Esophagus squamous epithelium (tissue), 5 donors: ENCODE results near the gene BABAM2. TPM values are rescaled to one million over a fixed set of nuclear protein-coding genes. Genes with fewer than 3 reads are reported as not detected.

ENCODE experiments used
- DNase-seq: peaks from one replicate; lab custom pipeline; 2025; lab: John Stamatoyannopoulos, UW
- H3K27ac ChIP-seq, 4 donors: fragments of 200-600 bp; sonication (generic); one replicate each; pipeline ENCODE4 v1.5.1; 2016 to 2019; ENCODE audit warnings: mild to moderate bottlenecking in 1 of 4
- H3K27me3 ChIP-seq, 4 donors: fragments of 200-600 bp; sonication (generic); 1 replicate in 3 of 4; 2 replicates in 1 of 4; pipeline versions ENCODE4 v1.5.1 to v1.6.0; 2017 to 2021; ENCODE audit warnings: antibody characterized with exemption in 1 of 4
- H3K36me3 ChIP-seq, 3 donors: fragments of 200-600 bp; sonication (generic); one replicate each; pipeline ENCODE4 v1.5.1; 2016 to 2019
- H3K4me1 ChIP-seq, 3 donors: fragments of 200-600 bp; sonication (generic); one replicate each; pipeline ENCODE4 v1.5.1; 2017 to 2019
- H3K4me3 ChIP-seq, 4 donors: fragments of 200-600 bp; sonication (generic); 1 replicate in 3 of 4; 2 replicates in 1 of 4; pipeline ENCODE4 v1.5.1; 2016 to 2019; ENCODE audit warnings: mild to moderate bottlenecking in 2 of 4, moderate library complexity in 1 of 4
- H3K9me3 ChIP-seq, 3 donors: fragments of 200-600 bp; sonication (generic); one replicate each; pipeline ENCODE4 v1.5.1; 2016 to 2019
- POLR2A ChIP-seq, 4 donors: fragments of 450-650 bp; IDR thresholded peaks; one replicate each; pipeline ENCODE4 v1.6.1; 2017; ENCODE audit warnings: antibody characterized with exemption in 4 of 4, mild to moderate bottlenecking in 4 of 4, moderate library complexity in 3 of 4
- WGBS, 2 donors: methylation state at CpG; one replicate each; pipeline ENCODE4 v1.1.5; 2018; 5-methylcytosine and 5-hydroxymethylcytosine counted together
- intact Hi-C: fragments of 100-400 bp; cut with DNase I; formaldehyde crosslinking; loops from one replicate; pipeline ENCODE4 v1.15.0; 2022
- total RNA-seq, 4 donors: library from RNA; depleted of rRNA; stranded (reverse); fragments of >200 nt; gene quantifications; one replicate each; pipeline ENCODE4 v1.1.0, GENCODE V29; 2016
- TF ChIP-seq, protein P1 (sequence below), 6 experiments: fragments of 450-650 bp in 4 of 6; fragments of 200-600 bp in 2 of 6; sonication (generic) in 2 of 6; IDR thresholded peaks; one replicate each; pipeline ENCODE4 v1.5.1; 2016 to 2019; ENCODE audit warnings: antibody characterized with exemption in 6 of 6, mild to moderate bottlenecking in 4 of 6, moderate library complexity in 4 of 6
- donor health status: DM: yes; HTN: yes; CAD: no.

The BABAM2 gene
- total RNA-seq, 4 donors from 2014 or later = 16.6 to 28.3 (median 24.3) TPM

DNA sequence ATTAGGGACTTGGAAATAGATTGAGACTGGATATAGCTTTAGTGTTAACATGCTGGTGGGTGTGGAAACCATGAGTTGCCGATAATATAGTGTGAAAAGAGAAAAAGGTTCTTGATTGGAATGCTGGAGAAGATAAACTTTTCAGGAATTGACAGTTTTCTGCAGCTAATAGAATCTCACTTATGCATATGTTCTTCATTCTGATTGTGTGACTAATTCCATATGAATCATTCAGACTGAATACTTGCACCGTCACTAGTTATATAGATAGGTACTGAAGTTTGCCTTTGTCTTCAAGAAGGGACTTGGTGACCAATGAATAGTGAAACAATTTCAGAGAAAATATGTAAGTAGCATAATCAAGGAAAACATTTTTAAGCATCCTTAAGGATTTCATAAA is 276.4 kb downstream of the BABAM2 start:
- no peak overlapping the region for H3K4me3 ChIP-seq
- H3K27ac ChIP-seq = no peak overlapping the region
- H3K36me3 ChIP-seq = no peaks in the 10 kb centered on the region
- H3K9me3 ChIP-seq = no peaks in the 10 kb centered on the region
- intact Hi-C loops = no loop called here
- no peak for DNase-seq
- peaks cover 0 to 47% (median 7%) of the 10 kb centered on the region in 3 donors for H3K4me1 ChIP-seq
- H3K27me3 ChIP-seq = no peaks in the 10 kb centered on the region
- TF ChIP-seq, protein P1, sequence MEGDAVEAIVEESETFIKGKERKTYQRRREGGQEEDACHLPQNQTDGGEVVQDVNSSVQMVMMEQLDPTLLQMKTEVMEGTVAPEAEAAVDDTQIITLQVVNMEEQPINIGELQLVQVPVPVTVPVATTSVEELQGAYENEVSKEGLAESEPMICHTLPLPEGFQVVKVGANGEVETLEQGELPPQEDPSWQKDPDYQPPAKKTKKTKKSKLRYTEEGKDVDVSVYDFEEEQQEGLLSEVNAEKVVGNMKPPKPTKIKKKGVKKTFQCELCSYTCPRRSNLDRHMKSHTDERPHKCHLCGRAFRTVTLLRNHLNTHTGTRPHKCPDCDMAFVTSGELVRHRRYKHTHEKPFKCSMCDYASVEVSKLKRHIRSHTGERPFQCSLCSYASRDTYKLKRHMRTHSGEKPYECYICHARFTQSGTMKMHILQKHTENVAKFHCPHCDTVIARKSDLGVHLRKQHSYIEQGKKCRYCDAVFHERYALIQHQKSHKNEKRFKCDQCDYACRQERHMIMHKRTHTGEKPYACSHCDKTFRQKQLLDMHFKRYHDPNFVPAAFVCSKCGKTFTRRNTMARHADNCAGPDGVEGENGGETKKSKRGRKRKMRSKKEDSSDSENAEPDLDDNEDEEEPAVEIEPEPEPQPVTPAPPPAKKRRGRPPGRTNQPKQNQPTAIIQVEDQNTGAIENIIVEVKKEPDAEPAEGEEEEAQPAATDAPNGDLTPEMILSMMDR (IDR thresholded peaks at IDR 0.05) = no peak
- TF ChIP-seq POLR2A (IDR thresholded peaks at IDR 0.05) = no peak
- WGBS, 2 donors = 79 to 91% methylated on average over 2 of the region's 2 CpGs

DNA sequence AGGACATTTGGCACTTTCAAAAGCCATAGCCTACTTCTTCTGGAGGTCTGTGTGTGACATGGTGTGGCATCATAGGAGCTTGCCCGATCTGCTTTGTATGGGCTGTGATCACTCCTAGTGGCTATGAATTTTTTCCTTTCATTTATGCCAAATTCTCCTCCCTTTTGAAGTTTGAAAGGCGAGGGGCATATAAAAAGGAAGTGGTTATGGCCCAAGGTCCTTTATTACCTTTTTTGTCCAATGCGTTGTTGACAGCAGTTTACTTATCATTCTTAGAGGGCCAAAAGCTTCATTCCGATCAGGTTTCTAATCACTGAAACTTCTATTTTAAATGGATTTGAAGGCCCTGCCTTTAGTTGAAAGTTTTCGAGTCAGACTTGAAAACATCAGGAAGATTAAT is 277.8 kb downstream of the BABAM2 start:
- Histone ChIP-seq H3K27ac (peak overlapping the region in 2 of 4 donors; percentile 16 to 27), H3K27me3 (no peaks in the 10 kb centered on the region), H3K36me3 (no peaks in the 10 kb centered on the region), H3K9me3 (no peaks in the 10 kb centered on the region), H3K4me3 (no peak overlapping the region), H3K4me1 (peaks cover 0 to 52% (median 18%) of the 10 kb centered on the region in 3 donors)
- WGBS, 2 donors = 66% methylated on average over 5 of the region's 5 CpGs
- no peak for DNase-seq
- intact Hi-C loops = no loop called here
- TF ChIP-seq, protein P1 (IDR thresholded peaks at IDR 0.05) = peak in 1 of 6 experiments; percentile 9
- TF ChIP-seq POLR2A (IDR thresholded peaks at IDR 0.05) = no peak

DNA sequence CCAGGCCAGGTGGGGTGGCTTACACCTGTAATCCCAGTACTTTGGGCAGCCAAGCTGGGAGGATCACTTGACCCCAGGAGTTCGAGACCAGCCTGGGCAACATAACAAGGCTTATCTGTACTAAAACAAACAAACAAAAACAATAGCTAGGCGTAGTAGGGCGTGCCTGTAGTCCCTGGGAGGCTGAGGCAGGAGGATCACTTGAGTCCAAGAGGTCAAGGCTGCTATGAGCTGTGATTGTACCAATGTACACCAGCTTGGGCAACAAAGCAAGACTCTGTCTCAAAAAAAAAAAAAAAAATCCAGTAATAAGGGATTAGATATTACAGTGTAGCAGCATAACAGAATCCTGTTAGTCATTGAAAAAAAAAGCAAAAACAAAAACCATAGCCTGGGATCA is 279.0 kb downstream of the BABAM2 start:
- TF ChIP-seq, protein P1 (IDR thresholded peaks at IDR 0.05) = no peak
- no peak for TF ChIP-seq POLR2A (IDR thresholded peaks at IDR 0.05)

DNA sequence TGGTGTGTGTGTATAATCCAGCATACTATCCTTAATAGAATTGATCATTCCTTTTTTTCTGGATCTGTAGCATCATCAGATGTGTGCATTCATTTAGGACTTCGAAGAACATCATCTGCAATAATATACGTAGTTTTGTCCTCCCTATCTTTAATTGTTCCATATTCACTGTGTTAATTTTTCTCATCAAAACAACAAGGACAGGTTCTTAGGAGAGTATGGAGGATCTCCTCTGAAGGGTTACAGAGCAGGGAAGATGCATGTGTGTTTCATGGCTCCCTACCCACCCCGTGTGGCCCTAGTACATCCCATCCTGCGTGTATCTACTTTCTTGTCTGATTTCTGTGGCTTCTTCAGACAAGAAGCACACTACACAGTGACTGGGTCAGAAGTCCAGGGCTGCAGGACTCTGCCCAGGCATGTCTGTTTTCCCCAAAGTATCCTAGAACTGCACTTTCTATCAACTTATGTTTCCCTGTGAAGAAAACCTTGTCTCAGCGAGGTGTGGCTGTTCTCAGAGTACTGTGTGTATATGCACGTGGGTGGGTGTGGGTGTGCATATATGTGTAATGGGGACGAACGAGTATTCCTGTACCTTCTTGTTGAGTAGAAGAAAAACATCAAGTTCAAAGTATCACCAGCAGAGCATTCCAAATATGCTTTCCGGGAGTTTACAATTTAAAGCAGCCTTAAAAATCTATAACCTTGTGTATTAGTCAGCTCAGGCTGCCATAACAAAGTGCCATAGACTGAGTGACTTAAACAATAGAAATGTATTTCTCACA is 281.8 kb downstream of the BABAM2 start:
- Histone ChIP-seq H3K27ac (peak overlapping the region; percentile 55 to 82 (median 70)), H3K36me3 (no peaks in the 10 kb centered on the region), H3K4me1 (peaks cover 0 to 46% (median 13%) of the 10 kb centered on the region in 3 donors), H3K27me3 (no peaks in the 10 kb centered on the region), H3K4me3 (no peak overlapping the region), H3K9me3 (peaks cover 0 to 6% (median 0%) of the 10 kb centered on the region in 3 donors)
- 54 to 69% methylated on average over 9 of the region's 9 CpGs for WGBS, 2 donors
- no peak for TF ChIP-seq POLR2A (IDR thresholded peaks at IDR 0.05)
- TF ChIP-seq, protein P1 (IDR thresholded peaks at IDR 0.05) = peak in 2 of 6 experiments; percentile 21
- DNase-seq = no peak
- intact Hi-C loops = no loop called here

More for the DNA sequence above, 279.0 kb downstream of the BABAM2 start:
- Histone ChIP-seq H3K4me3 (no peak overlapping the region), H3K36me3 (no peaks in the 10 kb centered on the region), H3K9me3 (no peaks in the 10 kb centered on the region), H3K27ac (no peak overlapping the region), H3K27me3 (no peaks in the 10 kb centered on the region), H3K4me1 (peaks cover 0 to 52% (median 13%) of the 10 kb centered on the region in 3 donors)
- intact Hi-C loops = no loop called here
- 67 to 100% methylated on average over 2 to 3 of the region's 3 CpGs for WGBS, 2 donors
- DNase-seq = no peak

DNA sequence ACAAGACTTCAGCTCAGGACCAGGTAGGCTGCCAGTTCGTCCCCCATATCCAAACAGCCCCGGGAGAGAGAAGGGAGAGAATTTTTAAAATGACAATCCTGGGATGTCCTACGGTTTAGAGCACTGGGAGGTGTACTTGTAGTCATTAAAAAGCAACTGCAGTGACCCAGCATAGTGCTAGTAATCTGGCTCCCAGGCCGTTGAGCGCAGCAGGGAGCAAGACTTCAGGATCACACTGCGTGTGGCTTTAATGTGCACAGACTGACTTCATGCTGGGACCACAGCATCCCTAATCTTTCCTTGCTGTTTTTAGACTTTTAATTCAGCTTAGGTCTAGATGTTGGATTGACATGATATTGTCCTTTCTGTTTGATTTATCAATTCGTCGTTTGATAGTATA is 282.8 kb downstream of the BABAM2 start:
- Histone ChIP-seq H3K27me3 (no peaks in the 10 kb centered on the region), H3K4me3 (no peak overlapping the region), H3K4me1 (peaks cover 0 to 44% (median 13%) of the 10 kb centered on the region in 3 donors), H3K36me3 (no peaks in the 10 kb centered on the region), H3K9me3 (peaks cover 0 to 7% (median 0%) of the 10 kb centered on the region in 3 donors), H3K27ac (peak overlapping the region in 3 of 4 donors; percentile 55 to 82 (median 81))
- 77 to 78% methylated on average over 6 to 8 of the region's 8 CpGs for WGBS, 2 donors
- intact Hi-C loops = no loop called here
- no peak for DNase-seq
- TF ChIP-seq POLR2A (IDR thresholded peaks at IDR 0.05) = no peak
- TF ChIP-seq, protein P1 (IDR thresholded peaks at IDR 0.05) = no peak
